ENCODE data around the gene PLEKHG4B.

Gene PLEKHG4B

DNA sequence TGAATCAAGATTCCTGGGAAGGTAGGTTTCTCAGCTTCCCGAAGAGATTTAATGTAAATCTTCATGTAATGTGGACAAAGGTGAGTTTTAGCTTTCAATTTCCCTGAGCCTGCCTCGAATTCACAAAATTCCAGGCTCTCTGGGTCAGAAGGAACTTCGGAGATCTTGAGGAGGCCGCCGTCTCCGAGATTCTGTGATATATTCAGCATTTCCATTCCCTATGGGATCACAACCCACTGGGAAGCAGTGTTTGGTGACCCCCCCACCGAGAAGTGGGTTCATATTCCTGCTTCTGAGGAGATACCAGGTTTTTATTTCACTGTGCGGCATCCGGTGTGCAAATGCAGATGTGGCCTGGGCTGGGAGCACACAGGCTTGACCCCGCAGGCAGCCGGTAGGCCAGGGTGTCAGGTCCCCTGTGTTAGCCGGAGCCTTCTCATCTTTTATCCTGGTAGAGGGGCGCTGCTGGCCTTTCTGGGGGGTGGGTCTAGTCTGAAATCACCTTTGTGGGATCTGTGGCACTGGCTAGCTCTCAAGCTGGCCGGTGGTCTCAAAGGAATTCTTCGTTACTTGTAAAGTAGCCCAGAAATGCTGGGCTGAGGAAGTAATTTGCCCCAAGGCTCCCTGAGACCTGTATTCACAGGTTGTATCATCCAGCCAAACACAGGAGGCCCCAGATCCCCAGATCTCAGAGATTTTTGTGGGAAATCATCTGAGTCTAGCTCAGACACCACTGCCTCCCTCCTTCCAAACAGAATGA, 1.4 kb downstream of the PLEKHG4B start:
- no peaks in the 10 kb centered on the region; the same call in none of the 2 replicates for H3K27me3 ChIP-seq (replicated peaks; ENCODE audit: control insufficient read depth, insufficient read depth, low read length)
- DNase-seq (ENCODE audit: extremely low read depth, insufficient read length) = no peak
- no peaks in the 10 kb centered on the region for H3K36me3 ChIP-seq (ENCODE audit: control insufficient read depth, insufficient read depth, low read length)
- no peak overlapping the region for H3K4me3 ChIP-seq (replicated peaks; ENCODE audit: low read depth, low read length)
- TF ChIP-seq CTCF (IDR thresholded peaks at IDR 0.05; ENCODE audit: insufficient read depth, low read length, poor library complexity, severe bottlenecking) = no peak

GRCh38 chr5:94113-94892, 2.3 kb downstream of the PLEKHG4B start:
- TF ChIP-seq CTCF (IDR thresholded peaks at IDR 0.05; ENCODE audit: insufficient read depth, low read length, poor library complexity, severe bottlenecking) = no peak
- no peaks in the 10 kb centered on the region for H3K36me3 ChIP-seq (ENCODE audit: control insufficient read depth, insufficient read depth, low read length)
- no peak overlapping the region for H3K4me3 ChIP-seq (replicated peaks; ENCODE audit: low read depth, low read length)
- DNase-seq (ENCODE audit: extremely low read depth, insufficient read length) = no peak
- no peaks in the 10 kb centered on the region; the same call in 1 of the 2 replicates for H3K27me3 ChIP-seq (replicated peaks; ENCODE audit: control insufficient read depth, insufficient read depth, low read length)

DNA sequence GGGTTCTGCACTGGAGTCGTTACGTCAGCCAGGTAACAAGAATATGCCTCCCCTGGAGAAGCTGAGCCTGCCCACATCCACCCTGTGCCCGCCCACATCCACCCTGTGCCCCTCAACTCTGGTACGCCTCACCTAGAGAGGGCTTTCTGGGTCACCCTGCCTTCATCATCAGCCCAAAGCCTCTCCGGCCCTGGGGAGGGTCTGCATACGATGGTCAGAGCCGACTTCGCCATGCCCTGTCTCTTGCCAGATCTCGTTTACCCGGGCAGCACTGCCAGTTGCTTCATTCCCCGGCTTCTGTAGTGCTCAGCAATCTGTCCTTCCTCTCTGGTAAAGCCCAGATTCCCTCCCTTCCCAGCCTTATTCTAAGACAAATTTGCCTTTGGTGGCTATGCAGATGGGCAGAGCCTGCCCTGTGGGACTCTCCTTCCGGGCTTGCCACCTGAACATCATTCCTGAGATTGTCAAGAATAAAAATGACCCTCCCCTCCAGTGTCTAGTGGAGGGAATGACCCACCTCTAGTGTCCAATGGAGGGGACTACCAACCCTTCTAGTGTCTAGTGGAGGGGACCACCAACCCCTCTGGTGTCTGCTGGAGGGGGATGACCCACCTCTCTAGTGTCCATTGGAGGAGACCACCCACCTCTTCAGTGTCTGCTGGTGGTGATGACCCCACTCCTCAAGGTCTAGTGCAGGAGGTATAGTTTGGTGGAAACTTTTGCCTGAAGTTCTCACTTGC, 3.4 kb downstream of the PLEKHG4B start:
- no peak for DNase-seq (ENCODE audit: extremely low read depth, insufficient read length)
- Histone ChIP-seq H3K27me3 (replicated peaks; ENCODE audit: control insufficient read depth, insufficient read depth, low read length) (no peaks in the 10 kb centered on the region; the same call in 1 of the 2 replicates), H3K36me3 (ENCODE audit: control insufficient read depth, insufficient read depth, low read length) (no peaks in the 10 kb centered on the region), H3K4me3 (replicated peaks; ENCODE audit: low read depth, low read length) (no peak overlapping the region)
- TF ChIP-seq CTCF (IDR thresholded peaks at IDR 0.05; ENCODE audit: insufficient read depth, low read length, poor library complexity, severe bottlenecking) = no peak

- TF ChIP-seq CTCF (IDR thresholded peaks at IDR 0.05; ENCODE audit: insufficient read depth, low read length, poor library complexity, severe bottlenecking) = no peak
- no peaks in the 10 kb centered on the region for H3K36me3 ChIP-seq (ENCODE audit: control insufficient read depth, insufficient read depth, low read length)
- H3K27me3 ChIP-seq (replicated peaks; ENCODE audit: control insufficient read depth, insufficient read depth, low read length) = no peaks in the 10 kb centered on the region
- no peak for DNase-seq (ENCODE audit: extremely low read depth, insufficient read length)
- H3K4me3 ChIP-seq (replicated peaks; ENCODE audit: low read depth, low read length) = no peak overlapping the region
Measured at GRCh38 chr5:96976-97660, 5.2 kb downstream of the PLEKHG4B start.

DNA sequence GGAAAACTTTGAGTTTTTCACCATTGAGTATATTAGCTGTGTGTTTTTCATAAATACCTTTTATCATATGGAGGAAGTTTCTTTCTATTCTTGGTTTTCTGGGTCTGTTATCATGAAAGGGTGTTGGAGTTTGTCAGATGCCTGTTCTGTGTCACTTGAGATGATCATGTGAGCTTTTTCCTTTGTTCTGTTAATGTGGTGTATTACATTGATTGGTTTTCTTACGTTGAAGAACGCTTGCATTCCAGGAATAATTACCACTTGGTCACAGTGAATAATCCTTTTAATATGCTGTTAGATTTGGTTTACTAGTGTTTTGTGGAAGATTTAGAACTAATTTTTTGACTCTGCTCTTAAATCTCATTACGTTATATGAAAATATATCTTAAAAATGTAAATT, 7.8 kb downstream of the PLEKHG4B start:
- H3K27me3 ChIP-seq (replicated peaks; ENCODE audit: control insufficient read depth, insufficient read depth, low read length) = no peaks in the 10 kb centered on the region
- no peak for DNase-seq (ENCODE audit: extremely low read depth, insufficient read length)

More for the DNA sequence above, 7.8 kb downstream of the PLEKHG4B start:
- no peak for TF ChIP-seq CTCF (IDR thresholded peaks at IDR 0.05; ENCODE audit: insufficient read depth, low read length, poor library complexity, severe bottlenecking)
- H3K36me3 ChIP-seq (ENCODE audit: control insufficient read depth, insufficient read depth, low read length) = no peaks in the 10 kb centered on the region
- no peak overlapping the region for H3K4me3 ChIP-seq (replicated peaks; ENCODE audit: low read depth, low read length)
